Osteocyte (in vitro differentiated cells): ENCODE data around the gene CADPS2. TPM values are rescaled to one million over a fixed set of nuclear protein-coding genes. Genes with fewer than 3 reads are reported as not detected.

Experiments used
- DNase-seq: peaks from one replicate; pipeline ENCODE4 v3.0.0; 2021; ENCODE audit warnings: mixed read lengths; ENCODE audit not compliant: unreplicated experiment; ENCODE audit errors: extremely low spot score
- H3K27ac Mint-ChIP-seq: one replicate; pipeline ENCODE4 v1.8.0; 2021; ENCODE audit warnings: mild to moderate bottlenecking, mixed read lengths; ENCODE audit not compliant: unreplicated experiment
- H3K27me3 Mint-ChIP-seq: one replicate; pipeline ENCODE4 v1.8.0; 2021; ENCODE audit warnings: mixed read lengths; ENCODE audit not compliant: unreplicated experiment
- H3K36me3 Mint-ChIP-seq: one replicate; pipeline ENCODE4 v1.8.0; 2021; ENCODE audit warnings: mixed read lengths; ENCODE audit not compliant: unreplicated experiment
- H3K4me1 Mint-ChIP-seq: one replicate; pipeline ENCODE4 v1.8.0; 2021; ENCODE audit warnings: mixed read lengths; ENCODE audit not compliant: unreplicated experiment
- H3K4me3 Mint-ChIP-seq: one replicate; pipeline ENCODE4 v1.8.0; 2021; ENCODE audit warnings: mild to moderate bottlenecking, moderate library complexity, mixed read lengths; ENCODE audit not compliant: unreplicated experiment
- H3K9me3 Mint-ChIP-seq: one replicate; pipeline ENCODE4 v1.8.0; 2021; ENCODE audit warnings: mixed read lengths; ENCODE audit not compliant: unreplicated experiment
- CTCF ChIP-seq: fragments of 200-600 bp; sonication (generic); IDR thresholded peaks from 2 replicates; pipeline ENCODE4 v1.5.0; 2021; ENCODE audit warnings: antibody characterized with exemption, mild to moderate bottlenecking, moderate library complexity
- total RNA-seq: library from RNA; stranded (reverse); gene quantifications from 2 replicates; pipeline ENCODE4 v1.2.1, GENCODE V29; 2021

CADPS2 gene
- total RNA-seq, 1 donor from 2014 or later, result 0.81 TPM

- H3K27me3 Mint-ChIP-seq, result no peaks in the 10 kb centered on the region
- no peak for TF ChIP-seq CTCF
- no peaks in the 10 kb centered on the region for H3K9me3 Mint-ChIP-seq
- no peak overlapping the region for H3K27ac Mint-ChIP-seq
- no peaks in the 10 kb centered on the region for H3K4me1 Mint-ChIP-seq
- H3K4me3 Mint-ChIP-seq, result no peak overlapping the region
- H3K36me3 Mint-ChIP-seq, result no peaks in the 10 kb centered on the region
- DNase-seq, result no peak
These were observed 415.4 kb downstream of the CADPS2 start for GRCh38 chr7:122470859-122471258.

- Mint-ChIP-seq H3K4me3 (no peak overlapping the region), H3K9me3 (no peaks in the 10 kb centered on the region), H3K27me3 (peaks cover 1% of the 10 kb centered on the region), H3K36me3 (no peaks in the 10 kb centered on the region), H3K4me1 (no peaks in the 10 kb centered on the region), H3K27ac (no peak overlapping the region)
- no peak for TF ChIP-seq CTCF
- no peak for DNase-seq
These were observed 417.3 kb downstream of the CADPS2 start for GRCh38 chr7:122468945-122469344.

GRCh38 chr7:122467661-122468449 lies 418.4 kb downstream of the CADPS2 start:
- H3K4me1 Mint-ChIP-seq, result no peaks in the 10 kb centered on the region
- no peak for DNase-seq
- no peaks in the 10 kb centered on the region for H3K9me3 Mint-ChIP-seq
- H3K4me3 Mint-ChIP-seq, result no peak overlapping the region
- no peak for TF ChIP-seq CTCF
- H3K27me3 Mint-ChIP-seq, result peaks cover 3% of the 10 kb centered on the region
- no peaks in the 10 kb centered on the region for H3K36me3 Mint-ChIP-seq
- H3K27ac Mint-ChIP-seq, result no peak overlapping the region

DNA sequence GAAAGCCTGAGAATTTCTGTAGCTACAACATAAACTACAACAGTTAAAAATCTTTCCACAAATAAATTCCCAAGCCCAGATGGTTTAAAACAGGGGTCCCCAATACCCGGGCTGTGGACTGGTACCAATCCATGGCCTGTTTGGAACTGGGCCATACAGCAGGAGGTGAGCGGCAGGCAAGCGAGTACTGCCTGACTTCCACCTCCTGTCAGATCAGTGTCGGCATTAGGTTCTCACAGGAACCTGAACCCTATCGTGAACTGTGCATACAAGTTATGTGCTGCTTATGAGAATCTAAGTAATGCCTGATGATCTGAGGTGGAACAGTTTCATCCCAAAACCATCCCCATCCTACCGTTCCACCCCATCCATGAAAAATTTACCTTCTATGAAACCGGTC lies 421.0 kb downstream of the CADPS2 start:
- Mint-ChIP-seq H3K27ac (no peak overlapping the region), H3K9me3 (no peaks in the 10 kb centered on the region), H3K27me3 (peaks cover 10% of the 10 kb centered on the region), H3K4me3 (no peak overlapping the region), H3K36me3 (no peaks in the 10 kb centered on the region), H3K4me1 (no peaks in the 10 kb centered on the region)
- no peak for DNase-seq
- no peak for TF ChIP-seq CTCF

- no peak for DNase-seq
- H3K4me1 Mint-ChIP-seq, result no peaks in the 10 kb centered on the region
- no peaks in the 10 kb centered on the region for H3K36me3 Mint-ChIP-seq
- H3K27ac Mint-ChIP-seq, result no peak overlapping the region
- H3K27me3 Mint-ChIP-seq, result peaks cover 10% of the 10 kb centered on the region
- H3K4me3 Mint-ChIP-seq, result no peak overlapping the region
- no peak for TF ChIP-seq CTCF
- no peaks in the 10 kb centered on the region for H3K9me3 Mint-ChIP-seq
These were observed 422.6 kb downstream of the CADPS2 start for GRCh38 chr7:122463631-122464030.
